GM18861 (cell line): ENCODE measurements around the gene MRC2.
A peak's percentile ranks its signal among the peaks of the same experiment; 100 is the strongest.

Experiments used
- ATAC-seq: cut with Tn5 transposase; IDR thresholded peaks from one replicate; pipeline ENCODE4 v1.9.1; 2021; ENCODE audit not compliant: unreplicated experiment

MRC2 gene

GRCh38 chr17:62631086-62631935 is 3.8 kb downstream of the MRC2 start:
- ATAC-seq: no peak

- no peak for ATAC-seq
These were observed 4.8 kb downstream of the MRC2 start for GRCh38 chr17:62631936-62632924.

GRCh38 chr17:62637809-62638208 is 10.3 kb downstream of the MRC2 start:
- ATAC-seq: no peak

GRCh38 chr17:62641153-62641552 is 13.7 kb downstream of the MRC2 start:
- ATAC-seq: no peak

- ATAC-seq: no peak
These were observed 14.5 kb downstream of the MRC2 start for GRCh38 chr17:62641951-62642350.

- no peak for ATAC-seq
These were observed 16.0 kb downstream of the MRC2 start for GRCh38 chr17:62643496-62643895.

- no peak for ATAC-seq
These were observed 17.2 kb downstream of the MRC2 start for GRCh38 chr17:62644487-62645173.

- no peak for ATAC-seq
These were observed 20.9 kb downstream of the MRC2 start for GRCh38 chr17:62648251-62648955.

GRCh38 chr17:62648956-62649294 is 21.5 kb downstream of the MRC2 start:
- no peak for ATAC-seq

GRCh38 chr17:62649570-62649969 is 22.1 kb downstream of the MRC2 start:
- ATAC-seq: no peak

GRCh38 chr17:62650587-62650986 is 23.1 kb downstream of the MRC2 start:
- no peak for ATAC-seq

GRCh38 chr17:62652251-62653001 is 25.0 kb downstream of the MRC2 start:
- ATAC-seq: no peak

- ATAC-seq: peak; percentile 79
These were observed 25.7 kb downstream of the MRC2 start for GRCh38 chr17:62653002-62653825.

GRCh38 chr17:62653826-62654761 is 26.6 kb downstream of the MRC2 start:
- ATAC-seq: no peak

GRCh38 chr17:62655656-62656055 is 28.2 kb downstream of the MRC2 start:
- ATAC-seq: no peak

GRCh38 chr17:62656446-62656845 is 29.0 kb downstream of the MRC2 start:
- no peak for ATAC-seq

GRCh38 chr17:62657145-62657665 is 29.7 kb downstream of the MRC2 start:
- no peak for ATAC-seq

GRCh38 chr17:62657690-62658089 is 30.2 kb downstream of the MRC2 start:
- no peak for ATAC-seq
